Measurements from ENCODE around the gene MAP3K2.

DNA sequence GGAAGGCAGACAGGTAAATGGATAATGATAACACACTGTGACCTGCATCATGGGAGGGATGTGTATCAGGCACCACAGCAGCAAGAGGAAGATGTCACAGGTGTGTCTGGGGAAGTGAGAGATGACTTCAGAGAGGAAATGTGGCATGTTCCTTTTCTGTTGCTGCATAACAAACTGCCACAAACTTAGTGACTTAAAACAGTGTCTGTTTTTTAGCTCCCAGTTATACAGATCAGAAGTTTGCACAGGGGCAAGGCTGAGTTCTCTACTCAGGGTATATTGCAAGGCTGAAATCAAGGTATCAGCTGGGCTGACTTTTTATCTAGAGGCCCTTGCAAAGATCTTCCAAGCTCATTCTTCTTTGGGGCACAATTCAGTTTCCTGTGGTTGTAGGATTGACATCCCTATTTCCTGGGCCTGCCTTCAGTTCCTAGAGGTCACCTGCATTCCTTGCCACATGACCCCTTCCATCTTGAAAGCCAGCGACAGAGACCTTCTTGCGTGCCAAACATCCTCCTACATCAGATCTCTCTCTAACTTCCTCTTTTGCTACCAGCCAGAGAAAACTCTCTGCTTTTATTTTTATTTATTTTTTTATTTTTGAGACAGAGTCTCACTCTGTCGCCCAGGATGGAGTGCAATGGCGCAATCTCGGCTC is 2.1 kb upstream of the MAP3K2 start:
- TF ChIP-seq POLR2A (IDR thresholded peaks at IDR 0.05): no peak
- TF ChIP-seq CTCF (IDR thresholded peaks at IDR 0.05): no peak
